ENCODE data around the gene PIK3C2B.

DNA sequence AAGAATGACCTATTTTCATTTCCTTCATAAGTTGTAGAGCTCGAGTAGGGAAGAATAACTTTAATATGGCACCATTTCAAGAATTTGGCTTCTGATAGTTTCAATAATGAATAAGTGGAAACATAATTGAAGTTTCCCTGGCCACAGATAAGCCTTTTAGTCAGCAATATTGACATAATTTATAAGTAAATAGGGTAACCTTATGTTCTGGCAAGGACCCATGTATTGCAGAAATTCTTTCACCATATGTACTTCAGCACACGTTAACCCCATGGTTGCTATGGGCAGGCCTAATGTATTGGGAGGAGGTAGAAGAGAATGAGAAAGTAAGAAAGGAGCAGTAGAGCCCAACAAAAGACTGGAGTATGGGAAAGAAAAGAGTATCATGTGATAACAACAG, 47.0 kb upstream of the PIK3C2B start:
- TF ChIP-seq ZFX (IDR thresholded peaks at IDR 0.05): no peak
- TF ChIP-seq, protein P1, sequence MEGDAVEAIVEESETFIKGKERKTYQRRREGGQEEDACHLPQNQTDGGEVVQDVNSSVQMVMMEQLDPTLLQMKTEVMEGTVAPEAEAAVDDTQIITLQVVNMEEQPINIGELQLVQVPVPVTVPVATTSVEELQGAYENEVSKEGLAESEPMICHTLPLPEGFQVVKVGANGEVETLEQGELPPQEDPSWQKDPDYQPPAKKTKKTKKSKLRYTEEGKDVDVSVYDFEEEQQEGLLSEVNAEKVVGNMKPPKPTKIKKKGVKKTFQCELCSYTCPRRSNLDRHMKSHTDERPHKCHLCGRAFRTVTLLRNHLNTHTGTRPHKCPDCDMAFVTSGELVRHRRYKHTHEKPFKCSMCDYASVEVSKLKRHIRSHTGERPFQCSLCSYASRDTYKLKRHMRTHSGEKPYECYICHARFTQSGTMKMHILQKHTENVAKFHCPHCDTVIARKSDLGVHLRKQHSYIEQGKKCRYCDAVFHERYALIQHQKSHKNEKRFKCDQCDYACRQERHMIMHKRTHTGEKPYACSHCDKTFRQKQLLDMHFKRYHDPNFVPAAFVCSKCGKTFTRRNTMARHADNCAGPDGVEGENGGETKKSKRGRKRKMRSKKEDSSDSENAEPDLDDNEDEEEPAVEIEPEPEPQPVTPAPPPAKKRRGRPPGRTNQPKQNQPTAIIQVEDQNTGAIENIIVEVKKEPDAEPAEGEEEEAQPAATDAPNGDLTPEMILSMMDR (conservative IDR thresholded peaks at IDR 0.05): no peak
